ENCODE results near the gene INPP5D. TPM values are rescaled to one million over a fixed set of nuclear protein-coding genes. Genes with fewer than 3 reads are reported as not detected.
"Not testable (repeated sequence)": the region's sequence is repeated elsewhere in the genome, so short reads cannot be mapped to it uniquely, and the experiment has no call there.

Gene INPP5D
- 10 to 100 TPM; 64.8 to 69.3 TPM for total RNA-seq

DNA sequence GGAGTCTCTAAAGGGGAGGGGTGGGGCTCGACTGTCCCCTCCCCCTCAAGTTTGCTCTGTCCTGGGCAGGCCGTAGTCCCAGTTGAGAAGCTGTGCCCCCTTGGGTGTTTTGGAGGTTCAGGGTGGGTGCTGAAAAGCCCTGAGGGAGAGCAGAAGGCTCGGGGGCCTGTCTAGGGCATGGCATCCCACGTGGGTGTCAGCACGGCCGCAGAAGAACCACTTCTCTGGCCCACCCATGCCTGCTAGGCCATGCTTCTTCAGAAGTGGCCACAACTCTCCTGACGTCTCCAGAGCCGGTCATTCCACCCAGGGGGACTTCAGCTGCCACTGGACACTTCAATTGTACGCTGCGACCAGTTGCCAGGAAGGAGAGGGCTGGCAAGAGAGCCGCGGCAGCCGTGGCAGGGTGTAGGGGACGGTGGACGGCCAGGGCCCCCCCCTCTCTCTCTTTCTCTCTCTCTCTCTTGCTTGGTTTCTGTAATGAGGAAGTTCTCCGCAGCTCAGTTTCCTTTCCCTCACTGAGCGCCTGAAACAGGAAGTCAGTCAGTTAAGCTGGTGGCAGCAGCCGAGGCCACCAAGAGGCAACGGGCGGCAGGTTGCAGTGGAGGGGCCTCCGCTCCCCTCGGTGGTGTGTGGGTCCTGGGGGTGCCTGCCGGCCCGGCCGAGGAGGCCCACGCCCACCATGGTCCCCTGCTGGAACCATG is at the start of gene INPP5D:
Gene INPP5D, plus strand, starts transcription at position 546 of the 704 bp plus-strand sequence. Its CDS starts 137 bp downstream, at position 683.
- ATAC-seq (replicated peaks in 1 of 2) (peak; percentile 57 to 63), DNase-seq (peak; percentile 72 to 78)
- H3K9me3 Mint-ChIP-seq, result no peaks in the 10 kb centered on the region
- H3K27me3 Mint-ChIP-seq (ENCODE audit: low read depth), result no peaks in the 10 kb centered on the region
- H3K27ac Mint-ChIP-seq, result peak within 1 kb of the TSS; percentile 94
- H3K36me3 Mint-ChIP-seq (ENCODE audit: insufficient read depth in 2 of 2), result peaks cover 0 to 6% of the 10 kb centered on the region in 2 donors
- H3K4me3 Mint-ChIP-seq, result peak within 1 kb of the TSS; percentile 83 to 97
- peaks cover 50% of the 10 kb centered on the region for H3K4me1 Mint-ChIP-seq (ENCODE audit: low read depth)

DNA sequence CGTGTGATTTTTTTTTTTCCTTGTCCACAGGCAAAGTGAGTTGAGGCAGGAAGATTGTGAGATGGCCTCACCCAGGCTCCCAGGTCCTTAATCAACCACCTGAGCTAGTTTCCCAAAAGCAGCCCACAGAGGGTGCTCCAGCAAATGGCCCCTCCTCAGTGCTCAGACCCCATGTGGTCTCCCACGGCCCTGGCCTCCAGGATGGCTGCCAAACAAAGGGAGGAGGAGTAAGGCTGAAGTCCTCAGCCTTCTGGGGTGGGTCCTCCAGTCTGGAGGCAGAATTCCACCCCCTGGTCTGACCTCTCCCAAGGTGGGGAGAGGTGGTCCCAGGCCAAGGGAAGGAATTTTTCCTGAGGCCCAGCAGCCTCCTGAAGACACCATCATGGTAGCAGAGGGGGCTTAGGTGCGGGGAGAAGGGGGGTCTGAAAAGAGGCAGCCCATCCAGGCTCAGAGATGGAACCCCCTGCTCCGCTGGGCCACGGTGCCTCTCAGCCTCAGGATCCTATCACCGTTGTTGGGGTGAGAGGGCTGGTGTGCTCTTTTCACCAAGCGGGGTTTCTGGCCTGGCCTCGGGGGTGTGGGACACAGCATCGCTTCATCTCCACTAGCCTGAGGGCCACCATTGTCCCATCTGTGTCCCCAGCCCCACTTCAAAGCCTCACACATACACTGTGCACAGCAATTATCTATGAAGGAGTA is 49.4 kb upstream of the INPP5D start:
- H3K9me3 Mint-ChIP-seq, result peaks cover 4% of the 10 kb centered on the region in 2 donors
- H3K27me3 Mint-ChIP-seq (ENCODE audit: low read depth), result no peaks in the 10 kb centered on the region
- ATAC-seq (replicated peaks in 1 of 2) (no peak), DNase-seq (no peak)
- no peak overlapping the region for H3K27ac Mint-ChIP-seq
- no peaks in the 10 kb centered on the region for H3K36me3 Mint-ChIP-seq (ENCODE audit: insufficient read depth in 2 of 2)
- no peaks in the 10 kb centered on the region for H3K4me1 Mint-ChIP-seq (ENCODE audit: low read depth)
- no peak overlapping the region for H3K4me3 Mint-ChIP-seq

DNA sequence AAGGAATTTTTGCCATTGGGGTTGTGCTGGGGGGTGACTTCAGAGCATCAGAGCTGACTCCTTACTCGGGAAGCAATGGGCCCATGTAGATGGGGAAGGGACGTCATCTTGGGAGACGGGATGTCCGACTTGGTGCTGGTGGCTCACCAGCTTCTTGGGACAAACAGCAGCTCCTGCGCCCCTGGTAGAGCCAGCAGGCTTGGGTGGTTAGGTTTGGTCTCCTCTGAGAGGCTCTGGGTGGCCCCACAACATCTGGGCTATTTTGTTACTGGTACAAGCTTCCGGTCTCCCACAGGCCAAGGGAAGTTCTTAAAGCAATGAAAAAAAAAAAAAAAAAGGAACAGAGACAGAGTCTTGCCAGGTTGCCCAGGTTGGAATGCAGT is 48.9 kb upstream of the INPP5D start:
- no peaks in the 10 kb centered on the region for H3K27me3 Mint-ChIP-seq (ENCODE audit: low read depth)
- no peak overlapping the region for H3K4me3 Mint-ChIP-seq
- H3K9me3 Mint-ChIP-seq, result peaks cover 4% of the 10 kb centered on the region in 2 donors
- no peaks in the 10 kb centered on the region for H3K36me3 Mint-ChIP-seq (ENCODE audit: insufficient read depth in 2 of 2)
- ATAC-seq (replicated peaks in 1 of 2), result no peak
- H3K27ac Mint-ChIP-seq, result no peak overlapping the region
- no peak for DNase-seq
- H3K4me1 Mint-ChIP-seq (ENCODE audit: low read depth), result no peaks in the 10 kb centered on the region

DNA sequence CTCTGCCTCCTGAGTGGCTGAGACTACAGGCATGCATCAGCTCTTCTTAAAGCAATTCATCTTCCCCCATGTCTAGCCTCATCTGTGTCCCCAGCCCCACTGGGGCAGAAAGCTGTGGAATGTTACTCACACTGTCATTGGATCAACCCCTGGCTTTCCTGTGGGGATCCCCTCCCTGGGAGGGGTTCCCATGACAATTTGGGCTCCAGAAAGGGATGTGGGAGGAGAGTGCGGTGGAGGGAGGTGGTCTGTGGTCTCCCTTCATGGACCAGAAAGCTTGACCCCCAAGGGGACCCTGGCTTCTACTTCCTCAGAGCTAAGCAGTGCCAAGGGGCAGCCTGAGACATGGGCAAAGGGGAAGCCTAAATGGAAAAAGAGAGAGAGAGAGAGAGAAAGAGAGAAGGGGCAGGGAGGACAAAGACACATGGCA is 48.4 kb upstream of the INPP5D start:
- H3K36me3 Mint-ChIP-seq (ENCODE audit: insufficient read depth in 2 of 2), result no peaks in the 10 kb centered on the region
- H3K27me3 Mint-ChIP-seq (ENCODE audit: low read depth), result no peaks in the 10 kb centered on the region
- no peaks in the 10 kb centered on the region for H3K4me1 Mint-ChIP-seq (ENCODE audit: low read depth)
- no peak overlapping the region for H3K27ac Mint-ChIP-seq
- ATAC-seq (replicated peaks in 1 of 2) (no peak), DNase-seq (no peak)
- H3K4me3 Mint-ChIP-seq, result no peak overlapping the region
- H3K9me3 Mint-ChIP-seq, result peaks cover 4% of the 10 kb centered on the region in 2 donors

DNA sequence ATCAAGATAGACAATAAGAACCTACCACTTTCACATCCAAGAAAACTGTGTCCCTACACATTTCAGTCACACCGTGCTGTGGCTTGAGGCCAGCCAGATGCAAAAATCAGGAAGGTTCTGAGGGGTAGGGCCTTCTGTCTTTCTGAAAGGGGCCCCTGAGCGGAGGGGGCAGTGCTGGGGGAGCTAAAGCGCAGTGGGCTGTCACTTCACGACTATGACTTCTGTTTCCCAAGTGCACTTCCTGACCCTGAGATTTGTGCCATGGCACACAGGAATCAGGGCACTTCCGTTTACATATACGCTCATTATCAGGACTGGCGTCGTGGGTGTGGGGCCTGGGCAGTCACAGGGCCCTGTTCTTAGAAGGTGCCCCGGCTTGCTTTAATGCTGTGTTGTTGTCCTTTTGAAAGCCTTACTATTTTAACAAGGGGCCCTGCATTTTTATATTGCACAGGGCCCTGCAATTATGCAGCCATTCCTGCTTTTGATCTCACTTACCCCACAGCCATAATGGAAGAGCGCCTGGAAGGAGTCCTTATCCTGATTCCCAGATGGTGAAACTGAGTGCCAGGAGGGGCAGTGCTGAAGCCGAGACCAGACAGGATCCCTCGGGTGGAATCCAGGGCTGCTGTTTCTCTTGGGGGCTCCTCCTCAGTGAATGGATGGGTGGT is 47.7 kb upstream of the INPP5D start:
- ATAC-seq (replicated peaks in 1 of 2) (no peak), DNase-seq (no peak)
- Mint-ChIP-seq H3K36me3 (ENCODE audit: insufficient read depth in 2 of 2) (no peaks in the 10 kb centered on the region), H3K27me3 (ENCODE audit: low read depth) (no peaks in the 10 kb centered on the region), H3K4me1 (ENCODE audit: low read depth) (no peaks in the 10 kb centered on the region), H3K4me3 (no peak overlapping the region), H3K27ac (no peak overlapping the region), H3K9me3 (peaks cover 4% of the 10 kb centered on the region in 2 donors)

DNA sequence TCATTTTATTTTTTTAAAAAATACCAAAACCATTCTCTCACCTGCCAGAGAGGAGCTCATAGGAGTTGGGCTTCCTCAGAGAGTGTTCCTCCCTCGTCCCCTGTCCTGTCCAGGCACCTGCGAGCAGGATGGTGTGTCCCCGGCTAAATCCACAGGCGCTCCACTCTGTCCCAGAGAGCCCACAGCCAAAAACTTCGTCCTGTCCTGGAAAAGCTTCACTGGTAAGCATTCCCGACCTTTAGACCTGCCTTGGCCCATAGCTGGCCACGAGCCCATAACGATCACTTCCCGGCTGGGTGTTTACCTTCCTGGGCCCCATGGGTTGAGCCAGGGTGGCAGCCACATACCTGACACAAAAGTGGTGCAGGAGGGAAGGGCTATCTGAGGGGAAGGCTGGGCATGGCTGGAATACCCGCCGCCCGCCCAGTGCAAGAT is 47.1 kb upstream of the INPP5D start, which contains the start of gene NGEF:
Gene NGEF, minus strand, starts transcription at position 230 of the 435 bp plus-strand sequence. CDS start 38,366 bp downstream, outside the sequence.
- Mint-ChIP-seq H3K27me3 (ENCODE audit: low read depth) (no peaks in the 10 kb centered on the region), H3K4me3 (no peak within 1 kb of the TSS), H3K9me3 (peaks cover 4% of the 10 kb centered on the region in 2 donors), H3K36me3 (ENCODE audit: insufficient read depth in 2 of 2) (no peaks in the 10 kb centered on the region), H3K4me1 (ENCODE audit: low read depth) (no peaks in the 10 kb centered on the region), H3K27ac (no peak within 1 kb of the TSS)
- DNase-seq, result no peak
- no peak for ATAC-seq (replicated peaks in 1 of 2)

DNA sequence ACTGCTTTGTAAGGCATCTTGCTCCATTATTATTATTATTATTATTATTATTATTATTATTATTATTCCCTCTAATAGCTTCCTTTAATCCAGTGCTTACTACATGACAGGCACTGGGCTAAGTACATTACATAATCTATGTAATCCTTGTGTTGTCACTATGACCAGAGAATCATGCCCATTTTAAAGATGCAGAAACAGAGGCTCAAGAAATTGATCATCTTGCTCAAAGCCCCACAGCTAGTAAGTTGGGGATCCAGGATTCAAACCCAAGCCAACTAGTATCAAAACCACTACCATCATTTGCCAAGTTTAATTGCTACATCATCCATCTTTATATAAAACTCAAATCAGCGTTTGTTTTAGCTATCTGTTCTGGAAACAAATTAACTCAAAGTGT is 46.5 kb upstream of the INPP5D start:
- Mint-ChIP-seq H3K4me3 (no peak overlapping the region), H3K4me1 (ENCODE audit: low read depth) (no peaks in the 10 kb centered on the region), H3K27ac (no peak overlapping the region), H3K36me3 (ENCODE audit: insufficient read depth in 2 of 2) (no peaks in the 10 kb centered on the region), H3K27me3 (ENCODE audit: low read depth) (no peaks in the 10 kb centered on the region), H3K9me3 (peaks cover 4% of the 10 kb centered on the region in 2 donors)
- ATAC-seq (replicated peaks in 1 of 2), result no peak
- no peak for DNase-seq

DNA sequence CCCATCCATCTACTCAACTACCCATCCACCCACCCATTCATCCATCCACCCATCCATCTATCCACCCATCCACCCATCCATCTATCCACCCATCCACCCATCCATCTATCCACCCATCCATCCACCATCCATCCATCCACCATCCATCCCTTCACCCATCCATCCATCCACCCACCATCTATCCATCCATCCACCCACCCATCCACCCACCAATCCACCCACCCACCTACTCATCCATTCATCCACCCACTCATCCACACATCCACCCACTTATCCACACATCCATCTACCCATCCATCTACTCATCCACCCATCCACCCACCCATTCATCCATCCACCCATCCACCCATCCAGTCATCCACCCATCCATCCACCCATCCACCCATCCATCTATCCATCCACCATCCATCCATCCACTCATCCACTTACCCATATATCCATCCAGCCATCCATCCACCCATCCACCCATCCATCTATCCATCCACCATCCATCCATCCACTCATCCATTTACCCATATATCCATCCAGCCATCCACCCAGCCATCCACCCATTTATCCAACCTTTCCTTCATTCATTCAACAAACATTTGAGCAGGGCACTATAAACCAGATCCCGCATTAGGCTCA is 45.0 kb upstream of the INPP5D start:
- Mint-ChIP-seq H3K4me3 (no peak overlapping the region), H3K4me1 (ENCODE audit: low read depth) (no peaks in the 10 kb centered on the region), H3K9me3 (peaks cover 4% of the 10 kb centered on the region in 2 donors), H3K27me3 (ENCODE audit: low read depth) (no peaks in the 10 kb centered on the region), H3K27ac (no peak overlapping the region), H3K36me3 (ENCODE audit: insufficient read depth in 2 of 2) (no peaks in the 10 kb centered on the region)
- no peak for DNase-seq
- no peak for ATAC-seq (replicated peaks in 1 of 2)

DNA sequence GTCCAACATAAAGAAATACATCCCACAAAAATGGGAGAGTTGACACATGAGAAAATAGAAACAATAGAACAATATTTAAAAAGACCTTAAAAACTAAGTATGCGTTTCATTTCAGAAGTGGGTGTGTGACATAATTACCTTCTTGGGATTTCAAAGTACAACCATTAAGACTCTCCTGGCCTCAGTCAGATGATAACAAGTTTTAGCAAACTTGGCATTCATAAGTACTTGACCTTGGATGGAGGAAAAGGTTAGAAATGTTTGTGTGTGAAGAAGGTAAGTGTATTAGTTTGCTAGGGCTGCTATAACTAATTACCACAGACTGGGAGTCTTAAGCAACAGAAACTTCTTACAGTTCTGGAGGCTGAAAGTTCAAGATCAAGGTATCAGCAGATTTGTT is 42.2 kb upstream of the INPP5D start:
- Mint-ChIP-seq H3K27ac (no peak overlapping the region), H3K4me3 (no peak overlapping the region), H3K9me3 (peaks cover 4% of the 10 kb centered on the region in 2 donors), H3K27me3 (ENCODE audit: low read depth) (no peaks in the 10 kb centered on the region), H3K36me3 (ENCODE audit: insufficient read depth in 2 of 2) (no peaks in the 10 kb centered on the region), H3K4me1 (ENCODE audit: low read depth) (no peaks in the 10 kb centered on the region)
- DNase-seq (no peak), ATAC-seq (replicated peaks in 1 of 2) (no peak)

DNA sequence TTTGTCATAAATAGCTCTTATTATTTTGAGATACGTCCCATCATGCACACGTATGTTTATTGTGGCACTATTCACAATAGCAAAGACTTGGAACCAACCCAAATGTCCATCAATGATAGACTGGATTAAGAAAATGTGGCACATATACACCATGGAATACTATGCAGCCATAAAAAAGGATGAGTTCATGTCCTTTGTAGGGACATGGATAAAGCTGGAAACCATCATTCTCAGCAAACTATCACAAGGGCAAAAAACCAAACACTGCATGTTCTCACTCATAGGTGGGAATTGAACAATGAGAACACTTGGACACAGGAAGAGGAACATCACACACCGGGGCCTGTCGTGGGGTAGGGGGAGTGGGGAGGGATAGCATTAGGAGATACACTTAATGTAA is 40.5 kb upstream of the INPP5D start:
- not testable (repeated sequence) for H3K9me3 Mint-ChIP-seq; DNase-seq; H3K4me3 Mint-ChIP-seq; H3K27me3 Mint-ChIP-seq (ENCODE audit: low read depth); ATAC-seq (replicated peaks in 1 of 2); H3K4me1 Mint-ChIP-seq (ENCODE audit: low read depth); H3K27ac Mint-ChIP-seq; H3K36me3 Mint-ChIP-seq (ENCODE audit: insufficient read depth in 2 of 2)

DNA sequence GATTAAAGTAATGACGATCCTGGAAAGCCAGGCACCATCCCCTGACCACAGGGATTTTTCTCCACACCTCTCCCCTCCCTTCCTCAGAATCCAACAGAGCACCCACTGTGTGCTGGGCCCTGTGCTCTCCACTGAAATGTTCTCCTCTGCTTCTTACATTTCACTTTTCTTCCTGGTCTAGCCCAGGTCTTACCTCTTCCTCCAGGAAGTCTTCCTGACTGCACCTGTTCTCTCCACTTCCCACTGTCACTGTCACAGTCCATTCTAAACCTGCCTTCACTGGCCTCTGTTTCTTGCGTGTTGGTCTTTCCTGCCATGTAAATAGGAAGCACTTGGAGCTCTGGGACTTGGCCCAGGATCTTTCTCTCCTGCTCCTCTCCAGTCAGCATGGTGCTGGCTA is 39.7 kb upstream of the INPP5D start:
- Mint-ChIP-seq H3K27me3 (ENCODE audit: low read depth) (no peaks in the 10 kb centered on the region), H3K27ac (no peak overlapping the region), H3K4me3 (no peak overlapping the region), H3K9me3 (peaks cover 0 to 2% of the 10 kb centered on the region in 2 donors), H3K4me1 (ENCODE audit: low read depth) (no peaks in the 10 kb centered on the region), H3K36me3 (ENCODE audit: insufficient read depth in 2 of 2) (no peaks in the 10 kb centered on the region)
- no peak for ATAC-seq (replicated peaks in 1 of 2)
- DNase-seq, result no peak

DNA sequence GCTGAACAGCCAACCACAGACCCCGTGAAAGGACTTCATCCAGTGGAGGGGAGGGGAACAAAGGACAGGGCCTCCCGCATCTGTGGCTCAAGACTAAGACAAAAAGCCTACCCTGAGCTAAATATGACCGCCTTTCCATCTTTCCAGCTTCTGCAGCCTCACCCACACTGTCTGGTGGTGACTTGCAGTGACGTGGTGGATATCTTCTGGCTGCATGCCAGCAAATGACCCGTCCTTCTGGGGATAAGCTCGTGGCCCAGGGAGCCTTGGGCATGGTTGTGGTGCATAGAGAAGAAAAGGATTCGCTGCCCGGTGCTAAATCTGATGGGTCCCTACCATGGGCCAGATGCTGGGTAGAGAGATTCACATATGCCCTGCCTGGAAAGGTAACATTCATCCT is 38.4 kb upstream of the INPP5D start:
- H3K27ac Mint-ChIP-seq, result no peak overlapping the region

DNA sequence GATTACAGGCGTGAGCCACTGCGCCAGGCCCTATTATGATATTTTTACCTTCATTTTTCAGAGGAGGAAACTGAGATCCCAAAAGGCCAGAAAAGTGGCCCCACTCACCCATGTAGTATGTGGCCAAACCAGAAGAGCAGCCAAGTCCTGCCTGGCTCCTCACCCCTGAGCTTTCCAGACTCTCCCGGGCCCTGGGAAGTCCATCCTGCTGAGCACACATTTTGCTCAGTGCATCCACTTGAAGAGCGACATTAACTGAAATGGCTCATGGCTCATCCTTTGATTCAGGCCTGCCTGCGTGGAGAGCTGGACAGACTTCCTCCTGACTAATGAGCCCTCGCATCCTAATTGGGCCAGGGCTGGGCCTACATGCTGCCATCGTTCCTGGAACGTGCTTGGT is 37.6 kb upstream of the INPP5D start:
- no peaks in the 10 kb centered on the region for H3K4me1 Mint-ChIP-seq (ENCODE audit: low read depth)
- ATAC-seq (replicated peaks in 1 of 2) (no peak), DNase-seq (no peak)
- H3K4me3 Mint-ChIP-seq, result no peak overlapping the region
- H3K27ac Mint-ChIP-seq, result no peak overlapping the region
- no peaks in the 10 kb centered on the region for H3K36me3 Mint-ChIP-seq (ENCODE audit: insufficient read depth in 2 of 2)
- H3K9me3 Mint-ChIP-seq, result no peaks in the 10 kb centered on the region
- no peaks in the 10 kb centered on the region for H3K27me3 Mint-ChIP-seq (ENCODE audit: low read depth)

More for the DNA sequence above, 38.4 kb upstream of the INPP5D start:
- ATAC-seq (replicated peaks in 1 of 2) (no peak), DNase-seq (no peak)
- Mint-ChIP-seq H3K27me3 (ENCODE audit: low read depth) (no peaks in the 10 kb centered on the region), H3K36me3 (ENCODE audit: insufficient read depth in 2 of 2) (no peaks in the 10 kb centered on the region), H3K9me3 (no peaks in the 10 kb centered on the region), H3K4me1 (ENCODE audit: low read depth) (no peaks in the 10 kb centered on the region), H3K4me3 (no peak overlapping the region)
